CD4-positive, alpha-beta T cell (primary cell): ENCODE measurements around the gene TRIM72. TPM values are rescaled to one million over a fixed set of nuclear protein-coding genes. Genes with fewer than 3 reads are reported as not detected.

Experiments used
- ATAC-seq: fragments of 200-7000 bp; cut with Tn5 transposase; one replicate; pipeline ENCODE4 v1.10.0; 2022; ENCODE audit warnings: mild to moderate bottlenecking; ENCODE audit not compliant: poor library complexity
- CTCF ChIA-PET: fragments of 350-600 bp; sonication (Branson Sonifier 250); formaldehyde crosslinking; loops from one replicate; lab custom pipeline; 2021; ENCODE audit warnings: antibody characterized with exemption, inconsistent platforms; lab: Charles Lee
- POLR2A ChIA-PET: fragments of 350-600 bp; sonication (Branson Sonifier 250); formaldehyde crosslinking; loops from one replicate; lab custom pipeline; 2021; ENCODE audit warnings: antibody characterized with exemption, inconsistent platforms; lab: Charles Lee
- DNase-seq, 14 experiments: peaks; one replicate each; pipeline ENCODE4 v3.0.0-alpha.2; 2013 to 2020; ENCODE audit warnings: mixed read lengths in 2 of 14
- H3K27ac ChIP-seq, 2 donors: one replicate each; pipeline versions ENCODE4 v1.5.1 to v1.7.0; 2013; ENCODE audit warnings: low read length in 2 of 2, low read depth in 1 of 2, mild to moderate bottlenecking in 1 of 2
- H3K27me3 ChIP-seq, 2 experiments: 1 replicate in 1 of 2; 2 replicates in 1 of 2; pipeline versions ENCODE4 v1.6.1 to v1.7.0; 2013; ENCODE audit warnings: low read length in 2 of 2, control low read depth in 1 of 2, mild to moderate bottlenecking in 1 of 2, moderate library complexity in 1 of 2; ENCODE audit not compliant: insufficient read depth in 2 of 2, control insufficient read depth in 1 of 2
- H3K36me3 ChIP-seq: one replicate; pipeline ENCODE4 v1.6.1; 2013; ENCODE audit warnings: low read length, control low read depth; ENCODE audit not compliant: insufficient read depth
- H3K4me1 ChIP-seq: one replicate; pipeline ENCODE4 v1.6.1; 2013; ENCODE audit warnings: low read length, control low read depth; ENCODE audit not compliant: insufficient read depth
- H3K4me3 ChIP-seq: one replicate; pipeline ENCODE4 v1.5.1; 2013; ENCODE audit warnings: mild to moderate bottlenecking, low read length, moderate library complexity
- H3K9me3 ChIP-seq, 2 experiments: 1 replicate in 1 of 2; 2 replicates in 1 of 2; pipeline versions ENCODE4 v1.6.1 to v1.7.0; 2013; ENCODE audit warnings: low read length in 2 of 2, mild to moderate bottlenecking in 2 of 2, control low read depth in 1 of 2, moderate library complexity in 1 of 2; ENCODE audit not compliant: control insufficient read depth in 1 of 2, insufficient read depth in 1 of 2
- H3K27ac Mint-ChIP-seq: one replicate; pipeline ENCODE4 v1.8.0; 2020; ENCODE audit warnings: mixed read lengths
- H3K27me3 Mint-ChIP-seq: one replicate; pipeline ENCODE4 v1.8.0; 2021; ENCODE audit warnings: mixed read lengths
- H3K36me3 Mint-ChIP-seq: one replicate; pipeline ENCODE4 v1.8.0; 2021; ENCODE audit warnings: low read depth, mixed read lengths
- H3K4me1 Mint-ChIP-seq: one replicate; pipeline ENCODE4 v1.8.0; 2021; ENCODE audit warnings: low read depth, mixed read lengths
- H3K4me3 Mint-ChIP-seq: one replicate; pipeline ENCODE4 v1.8.0; 2020; ENCODE audit warnings: mild to moderate bottlenecking, mixed read lengths
- H3K9me3 Mint-ChIP-seq: one replicate; pipeline ENCODE4 v1.8.0; 2020; ENCODE audit warnings: mixed read lengths
- intact Hi-C, 2 experiments: fragments of 100-400 bp; cut with DNase I in 1 of 2; cut with micrococcal nuclease in 1 of 2; formaldehyde crosslinking; loops; one replicate each; pipeline versions ENCODE4 v1.15.1 to v1.9.0; 2023 to 2025; cut with DNase I, micrococcal nuclease
- total RNA-seq, 174 experiments: library from RNA in 2 of 174; stranded (reverse) in 2 of 174; gene quantifications; one replicate each; pipeline ENCODE4 v1.2.3 and lab custom pipeline; 2021 to 2026
- TF ChIP-seq, protein P1 (sequence below): fragments of 200-600 bp; IDR thresholded peaks from one replicate; pipeline ENCODE4 v1.8.0; 2022; ENCODE audit warnings: antibody characterized with exemption, mild to moderate bottlenecking

TRIM72 gene
- total RNA-seq, 2 experiments from 2014 or later: 0.17 TPM; not detected in 1

DNA sequence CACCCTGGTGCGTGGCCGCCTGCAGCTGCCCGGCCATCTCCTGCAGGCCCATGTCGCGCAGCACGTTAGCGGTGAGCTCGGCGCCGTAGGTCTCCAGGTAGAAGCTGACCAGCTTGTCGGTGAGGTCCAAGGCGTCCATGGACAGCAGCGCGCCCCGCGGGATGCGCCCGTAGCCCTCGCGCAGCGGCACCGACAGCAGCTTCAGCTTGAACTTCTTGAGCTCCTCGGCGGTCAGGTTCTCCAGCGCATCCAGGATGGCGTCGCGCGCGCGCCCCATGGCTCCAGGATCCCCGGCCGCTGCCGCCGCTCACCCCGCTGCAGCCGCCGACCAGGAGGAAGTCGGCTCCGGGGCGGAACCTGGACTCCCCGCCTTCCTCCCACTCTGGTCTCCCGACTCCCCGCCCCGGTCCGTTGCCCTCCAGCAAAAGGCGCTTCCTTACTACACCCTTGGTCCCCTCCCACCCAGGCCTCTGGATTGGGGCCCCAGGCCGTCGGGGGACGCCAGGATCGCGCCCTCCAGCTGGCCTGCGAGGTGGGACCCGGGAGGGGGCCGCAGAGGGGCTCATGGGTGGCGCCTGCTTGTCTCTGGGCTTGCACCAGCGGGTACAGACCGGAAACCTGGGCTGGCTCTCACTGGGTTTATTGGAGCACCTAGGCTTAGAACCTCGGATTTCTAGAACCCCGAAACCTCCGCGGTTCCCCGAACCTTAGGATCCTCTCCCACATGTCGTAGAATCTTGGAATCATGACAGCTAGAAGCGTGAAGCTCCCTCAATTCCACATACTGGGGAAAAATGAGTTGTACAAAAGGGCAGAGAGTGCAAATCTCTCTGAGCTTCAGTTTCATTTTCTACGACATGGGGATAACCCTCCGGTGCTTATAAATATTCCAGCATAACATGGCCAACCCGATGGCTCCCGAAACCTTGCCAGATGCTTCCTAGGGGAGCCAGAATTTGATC lies 11.2 kb upstream of the TRIM72 start, which contains the start of gene PYCARD:
PYCARD (minus strand) TSS at position 347 of the 962 bp plus-strand sequence; CDS start at position 277, 70 bp downstream.
- H3K4me3 Mint-ChIP-seq: peak within 1 kb of the TSS; percentile 94
- intact Hi-C loops: loop anchor here (5.0 to 10.0 kb wide), 4 partner anchors 58 to 672 kb away; partner anchors contain the start of genes ZNF843 (in 2 of the 2) and ZNF267 (in 1 of the 2)
- H3K9me3 ChIP-seq: no peaks in the 10 kb centered on the region
- H3K36me3 Mint-ChIP-seq: peaks cover 35% of the 10 kb centered on the region
- peak within 1 kb of the TSS in 1 of 2 donors; percentile 60 for H3K27ac ChIP-seq
- no peaks in the 10 kb centered on the region for H3K9me3 Mint-ChIP-seq
- H3K4me3 ChIP-seq: peak within 1 kb of the TSS; percentile 92
- ChIA-PET POLR2A (interaction anchor here (0.6 to 8.6 kb wide), 18 partner anchors 12 to 512 kb away, joined by 3 to 119 read pairs (median 5); partner anchors contain the start of genes ARMC5, FUS, KAT8 and PYDC1), CTCF (interaction anchor here (0.6 to 1.0 kb wide), 3 partner anchors 22 to 76 kb away, joined by 3 to 6 read pairs (median 4); no protein-coding TSS in a partner anchor)
- H3K27me3 ChIP-seq: no peaks in the 10 kb centered on the region
- TF ChIP-seq, protein P1, sequence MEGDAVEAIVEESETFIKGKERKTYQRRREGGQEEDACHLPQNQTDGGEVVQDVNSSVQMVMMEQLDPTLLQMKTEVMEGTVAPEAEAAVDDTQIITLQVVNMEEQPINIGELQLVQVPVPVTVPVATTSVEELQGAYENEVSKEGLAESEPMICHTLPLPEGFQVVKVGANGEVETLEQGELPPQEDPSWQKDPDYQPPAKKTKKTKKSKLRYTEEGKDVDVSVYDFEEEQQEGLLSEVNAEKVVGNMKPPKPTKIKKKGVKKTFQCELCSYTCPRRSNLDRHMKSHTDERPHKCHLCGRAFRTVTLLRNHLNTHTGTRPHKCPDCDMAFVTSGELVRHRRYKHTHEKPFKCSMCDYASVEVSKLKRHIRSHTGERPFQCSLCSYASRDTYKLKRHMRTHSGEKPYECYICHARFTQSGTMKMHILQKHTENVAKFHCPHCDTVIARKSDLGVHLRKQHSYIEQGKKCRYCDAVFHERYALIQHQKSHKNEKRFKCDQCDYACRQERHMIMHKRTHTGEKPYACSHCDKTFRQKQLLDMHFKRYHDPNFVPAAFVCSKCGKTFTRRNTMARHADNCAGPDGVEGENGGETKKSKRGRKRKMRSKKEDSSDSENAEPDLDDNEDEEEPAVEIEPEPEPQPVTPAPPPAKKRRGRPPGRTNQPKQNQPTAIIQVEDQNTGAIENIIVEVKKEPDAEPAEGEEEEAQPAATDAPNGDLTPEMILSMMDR: no peak
- H3K4me1 ChIP-seq: peaks cover 45% of the 10 kb centered on the region
- peaks cover 53% of the 10 kb centered on the region for H3K4me1 Mint-ChIP-seq
- no peaks in the 10 kb centered on the region for H3K27me3 Mint-ChIP-seq
- peaks cover 4% of the 10 kb centered on the region for H3K36me3 ChIP-seq
- DNase-seq (peak in 7 of 14 experiments; percentile 24 to 64 (median 43)), ATAC-seq (peak; percentile 27)
- peak within 1 kb of the TSS; percentile 90 for H3K27ac Mint-ChIP-seq

DNA sequence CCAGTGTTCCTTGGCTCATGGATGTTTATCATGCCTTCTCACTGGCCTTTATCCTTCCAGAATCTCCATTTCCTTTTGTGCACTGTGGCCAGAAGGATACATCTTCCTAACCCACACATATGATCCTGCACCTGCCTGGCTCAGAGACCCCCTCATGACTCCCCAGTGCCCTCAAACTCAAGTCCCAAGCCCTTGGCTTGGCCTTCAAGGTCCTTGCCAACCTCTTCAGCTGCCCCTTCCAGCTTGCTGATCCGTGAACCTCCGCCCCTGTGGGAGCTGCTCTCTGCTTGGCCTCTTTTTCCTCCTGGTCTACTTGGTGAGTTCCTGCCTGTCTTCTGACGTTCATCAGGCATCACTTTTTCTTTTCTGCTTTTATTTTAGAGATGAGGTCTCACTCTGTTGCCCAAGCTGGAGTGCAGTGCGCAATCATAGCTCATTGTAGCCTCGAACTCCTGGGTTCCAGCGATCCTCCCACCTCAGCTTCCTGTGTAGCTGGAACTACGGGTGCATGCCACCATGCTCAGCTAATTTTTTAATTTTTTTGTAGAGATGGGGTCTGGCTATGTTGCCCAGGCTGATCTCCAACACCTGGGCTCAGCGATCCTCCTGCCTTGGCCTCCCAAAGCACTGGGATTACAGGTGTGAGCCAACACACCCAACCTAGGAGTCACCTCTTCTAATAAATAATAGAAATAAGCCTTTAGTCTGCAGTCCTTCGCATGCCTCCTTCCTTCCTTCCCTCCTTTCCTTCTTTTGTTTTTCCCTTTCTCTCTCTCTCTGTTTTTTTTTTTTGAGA lies 8.8 kb upstream of the TRIM72 start:
- Histone ChIP-seq H3K9me3 (no peaks in the 10 kb centered on the region), H3K36me3 (no peaks in the 10 kb centered on the region), H3K4me3 (no peak overlapping the region), H3K27ac (no peak overlapping the region), H3K4me1 (peaks cover 28% of the 10 kb centered on the region), H3K27me3 (no peaks in the 10 kb centered on the region)
- H3K9me3 Mint-ChIP-seq: no peaks in the 10 kb centered on the region
- H3K27ac Mint-ChIP-seq: no peak overlapping the region
- POLR2A ChIA-PET: interaction anchor here (0.7 to 5.9 kb wide), 2 partner anchors 26 to 63 kb away, joined by 3 to 119 read pairs; partner anchors contain the start of gene FUS
- DNase-seq (no peak), ATAC-seq (no peak)
- peaks cover 30% of the 10 kb centered on the region for H3K4me1 Mint-ChIP-seq
- H3K4me3 Mint-ChIP-seq: peak overlapping the region; percentile 43
- intact Hi-C loops: loop anchor here (5.0 to 10.0 kb wide), 4 partner anchors 60 to 670 kb away; partner anchors contain the start of genes ZNF843 (in 2 of the 2) and ZNF267 (in 1 of the 2)
- H3K36me3 Mint-ChIP-seq: peaks cover 13% of the 10 kb centered on the region
- CTCF ChIA-PET: no interaction called here
- H3K27me3 Mint-ChIP-seq: no peaks in the 10 kb centered on the region
- TF ChIP-seq, protein P1: no peak

DNA sequence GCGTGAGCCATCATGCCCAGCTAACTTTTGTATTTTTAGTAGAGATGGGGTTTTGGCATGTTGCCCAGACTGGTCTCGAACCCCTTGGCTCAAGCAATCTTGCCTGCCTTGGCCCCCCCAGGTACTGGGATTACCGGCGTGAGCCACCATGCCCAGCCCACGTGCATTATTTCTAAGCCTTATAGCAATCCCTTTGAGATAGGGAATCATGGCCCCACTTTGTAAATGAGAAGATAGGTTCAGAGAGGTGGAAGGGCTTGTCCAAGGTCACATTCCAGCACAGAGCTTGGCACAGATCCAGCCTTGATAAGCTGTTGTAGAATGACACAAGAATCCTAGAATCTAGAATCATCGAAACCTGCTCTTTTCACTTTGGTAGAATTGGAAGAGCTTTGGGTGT lies 7.1 kb upstream of the TRIM72 start:
- ATAC-seq (no peak), DNase-seq (no peak)
- H3K9me3 ChIP-seq: no peaks in the 10 kb centered on the region
- no peaks in the 10 kb centered on the region for H3K36me3 ChIP-seq
- Mint-ChIP-seq H3K27ac (no peak overlapping the region), H3K4me3 (peak overlapping the region; percentile 30), H3K27me3 (no peaks in the 10 kb centered on the region), H3K36me3 (peaks cover 6% of the 10 kb centered on the region), H3K4me1 (peaks cover 14% of the 10 kb centered on the region), H3K9me3 (no peaks in the 10 kb centered on the region)
- no peak overlapping the region for H3K27ac ChIP-seq
- intact Hi-C loops: loop anchor here in 1 of 2 experiments (10.0 kb wide), 3 partner anchors 62 to 668 kb away; partner anchors contain the start of genes ZNF267 and ZNF843
- ChIA-PET CTCF (no interaction called here), POLR2A (no interaction called here)
- H3K27me3 ChIP-seq: no peaks in the 10 kb centered on the region
- H3K4me3 ChIP-seq: no peak overlapping the region
- peaks cover 11% of the 10 kb centered on the region for H3K4me1 ChIP-seq
- TF ChIP-seq, protein P1: no peak
